OCI-LY7 (cell line): ENCODE measurements around the gene C4orf50.

Experiments used
- EZH2phosphoT487 ChIP-seq: fragments of 200-600 bp; sonication (generic); IDR thresholded peaks from 2 replicates; pipeline ENCODE4 v1.6.1; 2018; ENCODE audit warnings: low read depth, borderline replicate concordance, mild to moderate bottlenecking, mixed run types, antibody characterized with exemption, low read length, moderate library complexity, mixed read lengths
- TF ChIP-seq, protein P1 (sequence below): fragments of 200-600 bp; sonication (generic); conservative IDR thresholded peaks from 2 replicates; pipeline ENCODE4 v1.5.1; 2014; ENCODE audit warnings: mild to moderate bottlenecking, antibody characterized with exemption, low read length, moderate library complexity, mixed read lengths

DNA sequence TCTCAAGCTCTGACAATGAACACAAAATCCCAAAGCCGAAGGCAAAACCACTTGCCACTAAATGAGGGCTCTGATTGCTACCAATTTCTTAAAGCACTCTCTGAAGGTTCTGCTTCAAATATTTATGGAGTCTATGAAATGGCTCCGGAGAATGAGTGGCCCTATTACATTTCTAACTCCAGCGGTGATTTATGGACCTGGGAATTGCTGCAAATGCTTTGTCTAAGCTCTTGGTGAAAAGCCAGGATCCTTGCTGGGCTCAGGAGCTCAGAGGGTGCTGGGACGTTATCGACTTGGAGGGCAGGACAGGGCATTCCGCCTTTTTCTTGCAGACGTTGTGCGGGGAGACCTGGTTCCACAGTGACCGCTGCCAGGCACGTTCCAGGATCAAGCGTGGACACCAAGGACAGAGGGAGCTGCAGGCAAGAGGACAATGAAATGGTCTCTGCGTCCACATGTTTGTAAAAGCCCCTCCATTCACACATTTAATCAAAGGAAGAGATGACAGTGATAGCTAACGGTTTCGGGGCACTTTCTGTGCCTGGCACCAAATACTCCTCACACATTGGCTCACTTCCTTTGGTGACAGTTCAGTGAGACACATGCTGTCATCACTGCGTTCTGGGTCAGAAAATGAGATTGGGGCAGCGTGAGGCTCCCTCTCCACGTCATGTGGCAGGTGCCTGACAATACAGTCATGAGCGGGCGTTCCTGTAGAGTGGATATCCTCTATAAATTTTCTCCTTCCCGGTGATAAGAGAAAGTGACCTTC, 58.8 kb downstream of the C4orf50 start:
- no peak for TF ChIP-seq EZH2phosphoT487
- TF ChIP-seq, protein P1, sequence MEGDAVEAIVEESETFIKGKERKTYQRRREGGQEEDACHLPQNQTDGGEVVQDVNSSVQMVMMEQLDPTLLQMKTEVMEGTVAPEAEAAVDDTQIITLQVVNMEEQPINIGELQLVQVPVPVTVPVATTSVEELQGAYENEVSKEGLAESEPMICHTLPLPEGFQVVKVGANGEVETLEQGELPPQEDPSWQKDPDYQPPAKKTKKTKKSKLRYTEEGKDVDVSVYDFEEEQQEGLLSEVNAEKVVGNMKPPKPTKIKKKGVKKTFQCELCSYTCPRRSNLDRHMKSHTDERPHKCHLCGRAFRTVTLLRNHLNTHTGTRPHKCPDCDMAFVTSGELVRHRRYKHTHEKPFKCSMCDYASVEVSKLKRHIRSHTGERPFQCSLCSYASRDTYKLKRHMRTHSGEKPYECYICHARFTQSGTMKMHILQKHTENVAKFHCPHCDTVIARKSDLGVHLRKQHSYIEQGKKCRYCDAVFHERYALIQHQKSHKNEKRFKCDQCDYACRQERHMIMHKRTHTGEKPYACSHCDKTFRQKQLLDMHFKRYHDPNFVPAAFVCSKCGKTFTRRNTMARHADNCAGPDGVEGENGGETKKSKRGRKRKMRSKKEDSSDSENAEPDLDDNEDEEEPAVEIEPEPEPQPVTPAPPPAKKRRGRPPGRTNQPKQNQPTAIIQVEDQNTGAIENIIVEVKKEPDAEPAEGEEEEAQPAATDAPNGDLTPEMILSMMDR = no peak
